HG03175 (cell line): ENCODE results near the gene RAB15.

Experiments used
- ATAC-seq: cut with Tn5 transposase; IDR thresholded peaks from one replicate; pipeline ENCODE4 v1.9.1; 2021; ENCODE audit warnings: mild to moderate bottlenecking, moderate library complexity; ENCODE audit not compliant: unreplicated experiment

Gene RAB15

DNA sequence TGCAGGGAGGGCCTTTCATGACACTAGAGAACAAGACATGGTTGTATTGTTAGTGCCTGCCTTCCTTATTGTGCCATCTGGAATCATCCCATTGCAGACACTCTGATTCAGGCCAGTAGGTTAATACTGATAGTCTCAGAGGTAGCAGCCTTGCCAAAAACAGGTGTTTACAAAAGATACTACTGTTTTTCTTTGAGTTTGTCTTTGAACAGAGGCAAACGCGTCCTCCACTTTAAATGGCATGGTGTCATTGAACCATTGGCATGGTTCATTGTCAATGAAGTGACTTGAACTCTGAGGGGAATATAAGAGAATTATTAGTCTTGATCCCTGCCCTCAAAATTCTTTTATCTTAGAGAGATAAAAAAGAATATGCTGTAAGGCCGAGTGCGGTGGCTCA is 18.8 kb upstream of the RAB15 start:
- no peak for ATAC-seq

GRCh38 chr14:64990296-64990695 is 18.2 kb upstream of the RAB15 start:
- ATAC-seq: no peak

DNA sequence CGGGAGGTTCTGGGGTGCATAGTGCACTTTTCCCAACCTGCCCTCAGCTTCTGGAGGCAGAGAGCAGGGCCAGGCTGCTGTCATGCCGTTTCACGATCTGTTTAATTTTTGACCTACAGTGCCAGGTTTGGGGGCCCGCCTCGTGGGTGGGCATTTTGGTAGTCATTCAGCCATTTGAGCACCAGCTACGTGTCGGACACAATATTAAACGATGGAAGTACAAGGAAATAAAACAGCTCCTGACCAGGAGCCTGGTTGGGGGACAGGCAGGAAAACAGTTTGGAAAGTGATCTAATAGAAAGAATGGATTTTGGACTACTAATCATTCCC is 15.3 kb upstream of the RAB15 start:
- no peak for ATAC-seq

- peak; percentile 96 for ATAC-seq
Measured at GRCh38 chr14:64986648-64987437, 14.7 kb upstream of the RAB15 start, which contains the start of gene FNTB. TSS of gene FNTB (plus strand) at chr14:64986895. CDS start at chr14:64986954, 59 bp downstream.

DNA sequence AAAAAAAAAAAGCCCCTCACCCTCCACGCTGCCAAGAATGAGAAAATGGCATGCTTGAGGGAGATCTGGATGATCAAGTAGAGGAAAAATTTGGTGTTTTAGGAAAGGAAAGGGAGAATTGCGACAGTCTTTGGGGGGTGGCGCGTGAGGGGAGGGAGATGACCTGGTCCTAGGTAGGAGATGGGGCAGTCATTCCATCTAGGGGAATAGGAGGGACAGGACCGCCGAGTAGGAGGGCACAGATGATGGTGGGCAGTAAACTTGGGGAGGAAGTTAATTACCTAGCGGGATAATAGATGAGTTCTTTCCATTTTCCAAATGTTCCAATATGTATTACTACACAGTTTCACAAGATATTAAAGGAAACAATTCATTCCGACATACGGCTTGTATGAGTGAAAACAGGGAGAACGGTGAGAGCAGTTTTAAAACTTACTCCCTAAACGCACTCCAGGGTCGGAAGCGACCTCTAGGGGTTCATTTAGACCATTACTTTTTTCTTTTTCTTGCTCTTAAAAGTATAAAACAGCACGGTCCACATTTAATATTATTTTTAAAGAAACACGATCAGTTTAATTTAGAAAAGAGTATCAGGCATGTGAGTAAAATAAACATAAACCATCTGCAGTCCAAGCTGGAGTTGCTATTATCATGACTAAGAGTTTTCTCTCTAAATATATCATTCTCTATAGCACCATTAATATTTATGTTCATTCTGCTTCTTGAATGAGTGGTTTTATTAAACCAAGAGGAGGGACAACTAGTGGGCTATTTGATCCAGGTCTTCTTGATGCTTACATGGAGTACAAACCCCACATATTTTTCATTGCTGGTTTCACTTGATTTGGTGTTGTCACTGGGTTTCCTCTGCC is 11.5 kb upstream of the RAB15 start:
- no peak for ATAC-seq

DNA sequence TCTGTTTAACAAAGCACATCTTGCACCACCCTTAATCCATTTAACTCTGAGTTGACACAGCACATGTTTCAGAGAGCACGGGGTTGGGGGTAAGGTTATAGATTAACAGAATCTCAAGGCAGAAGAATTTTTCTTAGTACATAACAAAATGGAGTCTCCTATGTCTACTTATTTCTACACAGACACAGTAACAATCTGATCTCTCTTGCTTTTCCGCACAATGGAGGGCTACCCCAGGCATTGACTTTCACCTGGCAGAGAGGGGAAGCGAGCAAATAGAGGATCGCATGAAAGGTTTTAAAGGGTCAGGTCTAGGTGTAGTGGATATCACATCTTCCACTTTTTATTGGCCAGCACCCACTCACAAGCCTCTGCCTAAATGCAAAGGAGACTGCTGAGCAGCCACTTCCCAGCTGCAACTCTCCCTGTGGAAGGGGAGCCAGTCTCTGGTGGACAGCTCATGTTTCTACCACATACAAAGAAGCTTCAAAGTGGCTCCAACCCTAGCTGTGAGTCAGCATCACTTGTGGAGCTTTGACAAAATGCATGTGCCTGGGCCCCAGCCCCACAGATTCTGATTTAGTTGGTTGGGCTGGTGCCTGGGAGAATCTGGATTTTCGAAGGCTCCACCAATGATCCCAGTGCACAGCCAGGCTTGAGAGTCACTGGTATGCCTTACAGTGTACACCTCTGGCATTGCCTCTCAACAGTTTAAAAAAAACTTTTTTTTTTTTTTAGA is 7.4 kb upstream of the RAB15 start:
- no peak for ATAC-seq

DNA sequence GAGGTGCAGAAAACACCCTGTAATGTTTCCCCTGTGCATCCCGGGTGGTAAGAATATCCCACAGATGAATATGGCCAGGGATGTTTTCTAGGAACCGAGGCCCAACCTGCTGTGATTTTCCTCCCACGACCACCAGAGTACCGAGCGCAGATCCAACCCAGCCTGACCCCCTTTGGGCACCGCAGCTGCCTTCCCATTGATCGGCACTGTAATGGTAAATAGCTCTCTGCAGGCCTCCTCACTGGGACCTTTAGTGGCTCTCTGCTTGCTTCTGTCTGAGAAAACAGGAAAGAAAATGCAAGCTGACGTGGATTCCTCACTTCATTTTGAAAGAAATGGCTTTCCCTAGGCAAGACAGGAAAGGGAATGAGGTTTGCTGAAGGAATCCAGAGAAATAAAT is 2.4 kb upstream of the RAB15 start:
- ATAC-seq: no peak

- ATAC-seq: no peak
Measured at GRCh38 chr14:64973826-64974225, 1.7 kb upstream of the RAB15 start.

- no peak for ATAC-seq
Measured at GRCh38 chr14:64973026-64973442, 898 bp upstream of the RAB15 start.

DNA sequence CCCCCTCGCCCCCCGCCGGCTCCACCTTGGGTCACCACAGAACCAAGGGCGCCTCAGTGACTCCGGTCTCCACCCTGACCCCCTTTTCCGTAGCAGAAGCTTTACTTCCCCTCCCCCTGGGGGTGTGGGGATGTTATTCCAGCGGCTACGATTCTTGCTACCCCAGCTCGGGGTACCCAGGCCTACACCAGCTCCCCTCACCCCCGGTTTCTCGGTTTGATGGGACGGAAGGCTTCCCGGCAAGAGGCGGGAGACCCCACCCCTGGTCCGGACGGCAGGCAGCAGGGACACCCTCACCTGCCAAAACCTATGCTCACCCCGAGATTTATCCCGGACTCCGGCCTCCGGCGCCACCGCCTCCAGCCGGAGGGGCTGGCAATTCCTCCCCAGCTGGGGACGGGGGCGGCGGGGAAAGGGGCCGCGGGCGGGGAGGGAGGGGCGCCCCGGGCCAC is 619 bp downstream of the RAB15 start:
- ATAC-seq: no peak

GRCh38 chr14:64970776-64971477 is 1.2 kb downstream of the RAB15 start:
- ATAC-seq: no peak

GRCh38 chr14:64970041-64970440 is 2.1 kb downstream of the RAB15 start:
- ATAC-seq: no peak

DNA sequence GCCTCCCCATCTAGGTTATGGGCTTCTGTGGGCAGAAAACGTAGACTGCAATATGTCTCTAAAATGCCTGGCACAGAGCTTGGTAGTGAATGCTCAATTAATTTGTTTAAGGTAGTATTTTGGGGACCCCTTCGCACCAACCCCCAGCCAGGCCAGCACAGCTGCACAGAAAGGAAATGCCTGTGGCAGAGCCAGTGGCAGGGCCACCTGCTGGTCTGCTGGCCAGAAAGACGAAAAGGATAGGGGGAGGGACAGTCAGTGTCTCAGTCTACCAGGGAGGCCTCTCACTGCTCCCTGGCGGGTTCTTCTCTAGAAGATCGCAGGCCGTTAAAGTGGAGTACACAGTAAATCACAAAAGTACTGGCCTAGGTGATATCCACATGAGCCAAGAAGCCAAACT is 3.5 kb downstream of the RAB15 start:
- no peak for ATAC-seq

GRCh38 chr14:64968167-64968566 is 4.0 kb downstream of the RAB15 start:
- no peak for ATAC-seq

- ATAC-seq: no peak
Measured at GRCh38 chr14:64966976-64967375, 5.2 kb downstream of the RAB15 start.

- ATAC-seq: no peak
Measured at GRCh38 chr14:64965356-64966000, 6.7 kb downstream of the RAB15 start.

DNA sequence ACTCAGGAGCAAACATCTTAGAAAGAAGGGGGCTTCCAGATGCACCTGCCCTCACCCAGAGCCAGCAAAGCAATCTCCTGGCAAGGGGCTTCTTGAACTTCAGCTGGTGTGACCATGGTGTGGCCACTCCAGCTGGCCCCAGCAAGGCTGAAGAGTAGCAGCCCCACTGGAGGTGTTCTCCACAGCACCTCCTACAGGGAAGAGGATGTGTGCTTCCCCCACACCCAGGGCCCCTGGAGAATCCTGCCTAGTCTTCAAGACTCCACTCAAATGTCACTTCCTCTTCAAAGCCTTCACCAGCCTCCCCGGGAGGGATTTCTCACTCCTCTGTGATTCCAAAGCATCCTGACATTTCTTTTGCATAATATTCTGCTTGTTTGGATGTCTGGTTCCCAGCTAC is 8.5 kb downstream of the RAB15 start:
- ATAC-seq: no peak

DNA sequence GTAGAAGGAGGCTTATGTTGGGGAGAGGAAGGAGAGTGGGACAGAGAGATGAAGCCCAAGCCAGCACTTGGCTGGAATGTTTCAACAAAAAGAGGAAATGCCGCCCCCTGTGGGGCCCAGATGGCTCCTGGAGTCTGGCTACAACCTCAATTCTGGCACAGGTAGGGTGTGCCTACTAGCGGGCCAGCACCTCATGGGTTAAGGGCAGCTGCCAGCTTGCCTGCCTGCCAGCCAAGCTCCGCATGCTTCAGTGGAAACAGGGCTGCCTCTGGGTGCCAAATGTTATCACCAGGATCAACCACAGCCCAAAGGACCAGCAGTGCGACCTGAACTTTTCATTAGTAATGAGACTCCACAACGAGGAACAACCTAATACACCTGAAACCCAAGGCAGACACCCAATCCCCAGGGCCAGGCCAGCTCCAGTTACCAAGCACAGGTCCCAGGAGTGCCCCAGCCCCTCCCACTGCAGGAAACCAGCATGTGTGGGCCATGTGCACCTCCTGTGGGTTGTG is 11.3 kb downstream of the RAB15 start:
- no peak for ATAC-seq

GRCh38 chr14:64958743-64959142 is 13.4 kb downstream of the RAB15 start:
- no peak for ATAC-seq

- no peak for ATAC-seq
Measured at GRCh38 chr14:64958201-64958600, 13.9 kb downstream of the RAB15 start.
